NB4 (cell line): ENCODE measurements around the gene CRYAB.

Source experiments
- CTCF ChIP-seq: IDR thresholded peaks from one replicate; pipeline ENCODE4 v1.5.1; 2012; ENCODE audit warnings: low read depth, low read length
- MAX ChIP-seq: IDR thresholded peaks from 2 replicates; pipeline ENCODE4 v1.6.1; 2011; ENCODE audit warnings: low read depth, low read length
- MYC ChIP-seq: IDR thresholded peaks from 2 replicates; pipeline ENCODE4 v1.6.1; 2011; ENCODE audit warnings: low read depth, low read length
- POLR2A ChIP-seq: IDR thresholded peaks from 2 replicates; pipeline ENCODE4 v1.6.1; 2011; ENCODE audit warnings: mild to moderate bottlenecking; ENCODE audit not compliant: insufficient read length; ENCODE audit errors: extremely low read depth

GRCh38 chr11:111860257-111860656 lies 51.3 kb downstream of the CRYAB start:
- TF ChIP-seq POLR2A (no peak), CTCF (no peak), MYC (no peak), MAX (no peak)
